ENCODE measurements around the gene VPS33B.

The VPS33B gene

DNA sequence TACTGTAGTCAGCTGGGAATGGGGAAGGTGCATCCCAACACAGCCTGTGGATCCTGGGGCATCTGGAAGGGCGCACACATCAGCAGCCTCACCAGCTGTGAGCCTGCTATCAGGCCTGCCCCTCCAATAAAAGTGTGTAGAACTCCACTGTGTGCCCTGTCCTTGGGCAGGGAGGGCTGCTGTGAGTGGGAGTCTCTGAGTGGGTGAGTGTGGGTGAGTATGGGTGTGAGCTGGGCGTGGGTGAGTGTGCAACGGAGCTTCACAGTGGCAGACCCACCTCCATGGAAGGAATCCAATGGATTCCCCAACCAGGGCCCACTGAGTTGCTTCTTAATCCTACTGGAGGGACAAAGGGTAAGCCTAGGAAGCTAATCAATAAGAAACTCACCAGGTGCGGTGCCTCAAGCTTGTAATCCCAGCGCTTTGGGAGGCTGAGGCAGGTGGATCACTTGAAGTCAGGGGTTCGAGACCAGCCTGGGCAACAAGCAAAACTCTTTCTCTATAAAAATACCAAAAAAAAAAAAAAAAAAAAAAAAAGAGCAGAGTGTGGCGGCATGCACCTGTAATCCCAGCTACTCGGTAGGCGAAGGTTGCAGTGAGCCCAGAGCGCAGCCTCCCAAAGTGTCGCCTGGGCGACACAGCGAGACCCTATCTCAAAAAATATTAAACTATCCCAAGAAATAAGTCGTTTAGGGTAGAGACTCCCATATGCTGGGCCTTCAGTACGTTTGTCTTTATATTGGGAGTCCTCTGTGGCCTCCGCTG is 68.3 kb downstream of the VPS33B start:
- in situ Hi-C loops (cut with MboI; ENCODE audit: low sequenced_read_pairs): no loop called here

DNA sequence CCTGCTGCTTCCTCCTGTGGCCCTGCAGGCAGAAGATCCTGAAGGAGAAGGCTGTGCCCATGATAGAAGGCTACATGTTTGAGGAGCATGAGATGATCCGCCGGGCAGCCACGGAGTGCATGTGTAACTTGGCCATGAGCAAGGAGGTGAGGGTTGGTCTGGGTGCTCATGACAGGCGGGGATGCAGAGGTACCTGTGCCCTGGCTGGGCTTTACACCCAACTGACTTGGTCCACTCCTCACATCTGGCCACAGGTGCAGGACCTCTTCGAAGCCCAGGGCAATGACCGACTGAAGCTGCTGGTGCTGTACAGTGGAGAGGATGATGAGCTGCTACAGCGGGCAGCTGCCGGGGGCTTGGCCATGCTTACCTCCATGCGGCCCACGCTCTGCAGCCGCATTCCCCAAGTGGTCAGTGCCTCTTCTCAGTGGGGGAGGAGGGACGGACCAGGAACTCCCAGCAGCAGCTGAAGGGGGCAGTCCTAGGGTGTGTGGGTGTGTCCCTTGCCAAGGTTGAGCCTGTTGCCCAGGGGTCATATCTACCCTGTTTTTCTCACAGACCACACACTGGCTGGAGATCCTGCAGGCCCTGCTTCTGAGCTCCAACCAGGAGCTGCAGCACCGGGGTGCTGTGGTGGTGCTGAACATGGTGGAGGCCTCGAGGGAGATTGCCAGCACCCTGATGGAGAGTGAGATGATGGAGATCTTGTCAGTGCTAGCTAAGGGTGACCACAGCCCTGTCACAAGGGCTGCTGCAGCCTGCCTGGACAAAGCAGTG is 69.3 kb downstream of the VPS33B start:
- in situ Hi-C loops (cut with MboI; ENCODE audit: low sequenced_read_pairs): no loop called here

DNA sequence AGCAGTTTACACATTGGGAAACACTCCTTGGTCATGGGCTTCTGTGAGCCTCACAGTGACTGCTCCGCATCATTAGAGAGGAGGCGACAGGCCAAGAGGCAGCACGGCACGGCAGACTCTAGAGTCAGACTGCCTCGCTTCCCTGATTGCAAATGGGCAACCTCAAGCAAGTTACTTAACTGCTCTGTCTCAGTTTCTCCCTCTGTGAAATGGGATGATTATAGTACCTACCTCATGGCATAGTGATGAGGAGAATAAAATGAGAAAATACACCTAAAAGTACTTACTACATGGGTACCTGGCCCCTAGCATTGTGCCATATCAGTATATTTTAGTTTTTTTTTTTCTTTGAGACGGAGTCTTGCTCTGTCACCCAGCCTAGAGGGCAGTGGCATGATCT is 71.7 kb downstream of the VPS33B start:
- in situ Hi-C loops (cut with MboI; ENCODE audit: low sequenced_read_pairs): no loop called here

DNA sequence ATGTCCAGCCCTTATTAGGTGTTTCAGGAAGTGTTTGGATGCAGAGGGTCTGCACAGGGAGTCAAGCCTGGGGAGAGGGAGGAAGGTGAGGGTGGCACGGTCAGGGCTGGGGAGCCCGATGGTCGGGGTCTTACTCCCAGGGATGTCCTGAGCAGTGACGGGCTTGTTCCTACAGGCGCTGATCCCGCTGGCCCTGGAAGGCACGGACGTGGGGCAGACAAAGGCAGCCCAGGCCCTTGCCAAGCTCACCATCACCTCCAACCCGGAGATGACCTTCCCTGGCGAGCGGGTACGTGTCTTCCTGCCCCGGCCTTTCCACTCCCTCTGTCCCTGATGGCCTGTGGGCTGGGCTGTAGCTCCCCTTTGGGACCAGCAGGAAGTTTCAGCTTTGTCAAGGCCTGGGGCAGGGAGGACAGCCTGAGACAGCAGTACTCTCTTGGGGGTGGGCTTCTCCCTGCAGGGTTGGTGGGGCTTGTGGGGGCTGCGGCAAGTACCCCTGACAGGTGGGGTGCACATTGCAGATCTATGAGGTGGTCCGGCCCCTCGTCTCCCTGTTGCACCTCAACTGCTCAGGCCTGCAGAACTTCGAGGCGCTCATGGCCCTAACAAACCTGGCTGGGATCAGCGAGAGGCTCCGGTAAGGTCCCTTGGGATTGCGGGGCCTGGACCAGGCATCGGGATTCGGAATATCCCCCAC is 72.3 kb downstream of the VPS33B start:
- in situ Hi-C loops (cut with MboI; ENCODE audit: low sequenced_read_pairs): no loop called here

Data from HL-60/S4 treated with phorbol 12-myristate 13-acetate at 8.2 ng/mL for 4 days and 3 days (cell line).